Measurements from ENCODE around the gene TTF1. TPM values are rescaled to one million over a fixed set of nuclear protein-coding genes. Genes with fewer than 3 reads are reported as not detected.

The TTF1 gene
- total and polyA plus RNA-seq, 4 donors: 10.1 to 17.3 (median 13.3) TPM

- H3K4me1 ChIP-seq (ENCODE audit: control insufficient read depth in 5 of 5, insufficient read depth in 5 of 5, low read length in 5 of 5): peaks cover 0 to 5% (median 0%) of the 10 kb centered on the region in 5 donors
- no peak for TF ChIP-seq CTCF (IDR thresholded peaks at IDR 0.05; ENCODE audit: control extremely low read depth, extremely low read depth)
- H3K27me3 ChIP-seq (ENCODE audit: control insufficient read depth in 3 of 3, insufficient read depth in 3 of 3, low read length in 2 of 3): no peaks in the 10 kb centered on the region
- H3K36me3 ChIP-seq (ENCODE audit: control insufficient read depth in 4 of 4, insufficient read depth in 4 of 4, low read length in 4 of 4): peaks cover 10 to 22% (median 17%) of the 10 kb centered on the region in 4 donors
- WGBS, 2 donors: 43 to 49% methylated on average over 14 of the region's 14 CpGs
- ATAC-seq (ENCODE audit: insufficient read depth, low FRiP score) (peak; percentile 74), DNase-seq (peak; percentile 19 to 74 (median 51))
- no peak overlapping the region for H3K4me3 ChIP-seq
- no peak overlapping the region for H3K9ac ChIP-seq (ENCODE audit: insufficient read depth in 1 of 2, low read length in 2 of 2)
- H3K27ac ChIP-seq (ENCODE audit: low read depth in 1 of 2, low read length in 1 of 2): peak overlapping the region; percentile 54 to 82
- H3K9me3 ChIP-seq (ENCODE audit: control insufficient read depth in 4 of 4, insufficient read depth in 3 of 4, low read length in 3 of 4): peaks cover 0 to 2% (median 0%) of the 10 kb centered on the region in 4 donors
Measured at GRCh38 chr9:132372177-132373095, 34.2 kb downstream of the TTF1 start.

GRCh38 chr9:132370592-132370991 lies 36.0 kb downstream of the TTF1 start:
- Histone ChIP-seq H3K4me3 (no peak overlapping the region), H3K4me1 (ENCODE audit: control insufficient read depth in 5 of 5, insufficient read depth in 5 of 5, low read length in 5 of 5) (peaks cover 0 to 5% (median 0%) of the 10 kb centered on the region in 5 donors), H3K27ac (ENCODE audit: low read depth in 1 of 2, low read length in 1 of 2) (no peak overlapping the region), H3K36me3 (ENCODE audit: control insufficient read depth in 4 of 4, insufficient read depth in 4 of 4, low read length in 4 of 4) (peaks cover under 1 to 5% (median 3%) of the 10 kb centered on the region in 4 donors), H3K9me3 (ENCODE audit: control insufficient read depth in 4 of 4, insufficient read depth in 3 of 4, low read length in 3 of 4) (no peaks in the 10 kb centered on the region), H3K27me3 (ENCODE audit: control insufficient read depth in 3 of 3, insufficient read depth in 3 of 3, low read length in 2 of 3) (no peaks in the 10 kb centered on the region), H3K9ac (ENCODE audit: insufficient read depth in 1 of 2, low read length in 2 of 2) (no peak overlapping the region)
- 82 to 87% methylated on average over 4 of the region's 4 CpGs for WGBS, 2 donors
- DNase-seq: no peak
- no peak for ATAC-seq (ENCODE audit: insufficient read depth, low FRiP score)
- TF ChIP-seq CTCF (IDR thresholded peaks at IDR 0.05; ENCODE audit: control extremely low read depth, extremely low read depth): no peak

- WGBS, 2 donors: 76 to 84% methylated on average over 4 of the region's 4 CpGs
- no peaks in the 10 kb centered on the region for H3K27me3 ChIP-seq (ENCODE audit: control insufficient read depth in 3 of 3, insufficient read depth in 3 of 3, low read length in 2 of 3)
- no peak for ATAC-seq (ENCODE audit: insufficient read depth, low FRiP score)
- DNase-seq: no peak
- H3K4me3 ChIP-seq: no peak overlapping the region
- H3K9ac ChIP-seq (ENCODE audit: insufficient read depth in 1 of 2, low read length in 2 of 2): no peak overlapping the region
- H3K27ac ChIP-seq (ENCODE audit: low read depth in 1 of 2, low read length in 1 of 2): no peak overlapping the region
- no peak for TF ChIP-seq CTCF (IDR thresholded peaks at IDR 0.05; ENCODE audit: control extremely low read depth, extremely low read depth)
- H3K4me1 ChIP-seq (ENCODE audit: control insufficient read depth in 5 of 5, insufficient read depth in 5 of 5, low read length in 5 of 5): peaks cover 0 to 5% (median 0%) of the 10 kb centered on the region in 5 donors
- no peaks in the 10 kb centered on the region for H3K9me3 ChIP-seq (ENCODE audit: control insufficient read depth in 4 of 4, insufficient read depth in 3 of 4, low read length in 3 of 4)
- H3K36me3 ChIP-seq (ENCODE audit: control insufficient read depth in 4 of 4, insufficient read depth in 4 of 4, low read length in 4 of 4): no peaks in the 10 kb centered on the region
Measured at GRCh38 chr9:132369421-132369820, 37.2 kb downstream of the TTF1 start.

Data from lung (tissue), 12 donors.